Fibroblast of lung (primary cell): ENCODE measurements around the gene PKD2L1. TPM values are rescaled to one million over a fixed set of nuclear protein-coding genes. Genes with fewer than 3 reads are reported as not detected.
"Not testable (repeated sequence)": the region's sequence is repeated elsewhere in the genome, so short reads cannot be mapped to it uniquely, and the experiment has no call there.

ENCODE experiments used
- DNase-seq, 2 donors: peaks; one replicate each; pipeline versions ENCODE4 v3.0.0 to v3.0.0-alpha.2; 2010; ENCODE audit warnings: low read depth in 2 of 2
- H2AFZ ChIP-seq: 2 replicates; pipeline ENCODE4 v1.5.1; 2012; ENCODE audit warnings: low read length, control low read depth, inconsistent platforms
- H3K27ac ChIP-seq: 2 replicates; pipeline ENCODE4 v1.5.1; 2011; ENCODE audit warnings: low read length, control low read depth; ENCODE audit not compliant: insufficient read depth
- H3K27me3 ChIP-seq: 2 replicates; pipeline ENCODE4 v1.5.1; 2011; ENCODE audit warnings: mild to moderate bottlenecking, low read length; ENCODE audit not compliant: control insufficient read depth, insufficient read depth
- H3K36me3 ChIP-seq: 2 replicates; pipeline ENCODE4 v1.5.1; 2011; ENCODE audit warnings: low read length; ENCODE audit not compliant: control insufficient read depth, insufficient read depth
- H3K4me1 ChIP-seq: 2 replicates; pipeline ENCODE4 v1.5.1; 2011; ENCODE audit warnings: low read length; ENCODE audit not compliant: control insufficient read depth, insufficient read depth; ENCODE audit errors: extremely low read depth
- H3K4me2 ChIP-seq: 2 replicates; pipeline ENCODE4 v1.5.1; 2011; ENCODE audit warnings: low read length, control low read depth; ENCODE audit not compliant: insufficient read depth; ENCODE audit errors: extremely low read depth
- H3K4me3 ChIP-seq, 4 experiments: fragments of 200-600 bp in 1 of 4; sonication (generic) in 1 of 4; replicated peaks in 1 of 4; 2 replicates each; pipeline ENCODE4 v1.5.1; 2011 to 2016; ENCODE audit warnings: low read length in 4 of 4, low read depth in 3 of 4, mild to moderate bottlenecking in 3 of 4, control low read depth in 2 of 4, inconsistent platforms in 1 of 4, mixed read lengths in 1 of 4; ENCODE audit not compliant: insufficient read depth in 1 of 4; ENCODE audit errors: control extremely low read depth in 1 of 4
- H3K79me2 ChIP-seq: 2 replicates; pipeline ENCODE4 v1.5.1; 2012; ENCODE audit warnings: mild to moderate bottlenecking, low read length, inconsistent platforms; ENCODE audit not compliant: control insufficient read depth, insufficient read depth
- H3K9ac ChIP-seq: 2 replicates; pipeline ENCODE4 v1.5.1; 2011; ENCODE audit warnings: mild to moderate bottlenecking, low read length, control low read depth; ENCODE audit not compliant: insufficient read depth
- H3K9me3 ChIP-seq: 2 replicates; pipeline ENCODE4 v1.5.1; 2012; ENCODE audit warnings: low read depth, low read length; ENCODE audit not compliant: control insufficient read depth, insufficient read depth
- H4K20me1 ChIP-seq: 2 replicates; pipeline ENCODE4 v1.5.1; 2011; ENCODE audit warnings: low read length; ENCODE audit not compliant: control insufficient read depth, insufficient read depth; ENCODE audit errors: extremely low read depth
- CTCF ChIP-seq, 2 donors: IDR thresholded peaks in 1 of 2; conservative IDR thresholded peaks in 1 of 2; 1 replicate in 1 of 2; 2 replicates in 1 of 2; pipeline ENCODE4 v1.5.1; 2011 to 2012; ENCODE audit warnings: low read length in 2 of 2, control low read depth in 1 of 2, inconsistent platforms in 1 of 2, low read depth in 1 of 2, mild to moderate bottlenecking in 1 of 2
- EZH2 ChIP-seq: IDR thresholded peaks from 2 replicates; pipeline ENCODE4 v1.5.1; 2012; ENCODE audit warnings: low read length, control low read depth, mild to moderate bottlenecking; ENCODE audit errors: missing control alignments
- polyA plus RNA-seq, 2 donors: library from polyadenylated mRNA; depleted of rRNA in 1 of 2; stranded (reverse) in 1 of 2; unstranded in 1 of 2; fragments of >200 nt; gene quantifications; 2 replicates each; pipeline ENCODE4 v1.2.1, GENCODE V29; 2011 to 2012; ENCODE audit warnings: missing spikeins in 1 of 2
- total RNA-seq: library from RNA; depleted of rRNA; stranded (reverse); fragments of >200 nt; gene quantifications from 2 replicates; pipeline ENCODE4 v1.2.1, GENCODE V29; 2014

The PKD2L1 gene
- total and polyA plus RNA-seq, 2 donors (not counting 1 experiment from before 2014, with no cell fraction given), result not detected

- Histone ChIP-seq H3K27me3 (peaks cover 17% of the 10 kb centered on the region), H3K4me2 (no peak overlapping the region), H3K4me3 (no peak overlapping the region), H3K79me2 (no peaks in the 10 kb centered on the region), H3K27ac (no peak overlapping the region), H3K36me3 (no peaks in the 10 kb centered on the region), H2AFZ (no peak overlapping the region), H4K20me1 (no peaks in the 10 kb centered on the region), H3K9me3 (no peaks in the 10 kb centered on the region), H3K9ac (no peak overlapping the region), H3K4me1 (no peaks in the 10 kb centered on the region)
- TF ChIP-seq CTCF (conservative IDR thresholded peaks at IDR 0.05 in 1 of 2, IDR thresholded peaks at IDR 0.05 in 1 of 2; ENCODE audit: low read depth in 1 of 2, low read length in 2 of 2), result peak; percentile 69 to 81
- peak; percentile 39 for TF ChIP-seq EZH2
- peak; percentile 35 to 49 for DNase-seq
These were observed 26.2 kb downstream of the PKD2L1 start for GRCh38 chr10:100303724-100304319.

GRCh38 chr10:100301123-100301522 lies 28.9 kb downstream of the PKD2L1 start:
- not testable (repeated sequence) for H3K4me1 ChIP-seq, H3K36me3 ChIP-seq, H4K20me1 ChIP-seq, H3K4me2 ChIP-seq, H2AFZ ChIP-seq, H3K4me3 ChIP-seq, H3K27ac ChIP-seq, DNase-seq, H3K9me3 ChIP-seq, H3K79me2 ChIP-seq, H3K9ac ChIP-seq
- peaks cover 25% of the 10 kb centered on the region for H3K27me3 ChIP-seq

GRCh38 chr10:100297242-100297641 lies 32.8 kb downstream of the PKD2L1 start:
- Histone ChIP-seq H3K9ac (no peak overlapping the region), H4K20me1 (no peaks in the 10 kb centered on the region), H3K27ac (no peak overlapping the region), H3K9me3 (no peaks in the 10 kb centered on the region), H3K36me3 (no peaks in the 10 kb centered on the region), H3K4me2 (no peak overlapping the region), H2AFZ (no peak overlapping the region), H3K27me3 (peaks cover 25% of the 10 kb centered on the region), H3K4me3 (no peak overlapping the region), H3K79me2 (no peaks in the 10 kb centered on the region), H3K4me1 (no peaks in the 10 kb centered on the region)
- TF ChIP-seq CTCF (conservative IDR thresholded peaks at IDR 0.05 in 1 of 2, IDR thresholded peaks at IDR 0.05 in 1 of 2; ENCODE audit: low read depth in 1 of 2, low read length in 2 of 2), result no peak
- no peak for TF ChIP-seq EZH2
- no peak for DNase-seq
